MG63 (cell line): ENCODE results near the gene HDAC3. TPM values are rescaled to one million over a fixed set of nuclear protein-coding genes. Genes with fewer than 3 reads are reported as not detected.

ENCODE experiments used
- DNase-seq: peaks from one replicate; pipeline ENCODE4 v3.0.0-alpha.2; 2020
- H3K27me3 ChIP-seq: fragments of 250-450 bp; sonication (Bioruptor Pico); 2 replicates; pipeline ENCODE4 v1.5.1; 2020; ENCODE audit warnings: mild to moderate bottlenecking, moderate library complexity
- H3K36me3 ChIP-seq: fragments of 250-450 bp; sonication (Bioruptor Pico); 2 replicates; pipeline ENCODE4 v1.5.1; 2020; ENCODE audit warnings: mild to moderate bottlenecking, moderate library complexity
- H3K4me3 ChIP-seq: fragments of 250-450 bp; sonication (Bioruptor Pico); 2 replicates; pipeline ENCODE4 v1.5.1; 2020; ENCODE audit warnings: mild to moderate bottlenecking, moderate library complexity
- H3K9me3 ChIP-seq: fragments of 250-450 bp; sonication (Bioruptor Pico); 2 replicates; pipeline ENCODE4 v1.5.1; 2020; ENCODE audit warnings: mild to moderate bottlenecking, moderate library complexity
- total RNA-seq: library from RNA; depleted of rRNA; stranded (reverse); fragments of >200 nt; shearing (Covaris generic); gene quantifications from 2 replicates; pipeline ENCODE4 v1.2.3, GENCODE V29; 2014; ENCODE audit warnings: low replicate concordance

The HDAC3 gene
- total RNA-seq, 1 experiment from 2014 or later = 169 TPM

GRCh38 chr5:141646026-141646425, 9.4 kb upstream of the HDAC3 start:
- DNase-seq = no peak
- H3K4me3 ChIP-seq = no peak overlapping the region
- H3K27me3 ChIP-seq = no peaks in the 10 kb centered on the region; the same call in 1 of the 2 replicates
- no peaks in the 10 kb centered on the region for H3K9me3 ChIP-seq
- H3K36me3 ChIP-seq = peaks cover 7% of the 10 kb centered on the region

GRCh38 chr5:141641634-141642267, 5.1 kb upstream of the HDAC3 start:
- peaks cover 10% of the 10 kb centered on the region; the same call in 1 of the 2 replicates for H3K36me3 ChIP-seq
- H3K9me3 ChIP-seq = no peaks in the 10 kb centered on the region
- H3K27me3 ChIP-seq = no peaks in the 10 kb centered on the region
- DNase-seq = peak; percentile 43
- H3K4me3 ChIP-seq = no peak overlapping the region

GRCh38 chr5:141640698-141641097, 4.0 kb upstream of the HDAC3 start:
- no peaks in the 10 kb centered on the region for H3K9me3 ChIP-seq
- no peak for DNase-seq
- no peak overlapping the region for H3K4me3 ChIP-seq
- peaks cover 10% of the 10 kb centered on the region for H3K36me3 ChIP-seq
- no peaks in the 10 kb centered on the region; the same call in 1 of the 2 replicates for H3K27me3 ChIP-seq

GRCh38 chr5:141640051-141640415, 3.4 kb upstream of the HDAC3 start:
- Histone ChIP-seq H3K36me3 (peaks cover 11% of the 10 kb centered on the region), H3K27me3 (no peaks in the 10 kb centered on the region; the same call in 1 of the 2 replicates), H3K4me3 (no peak overlapping the region), H3K9me3 (no peaks in the 10 kb centered on the region)
- no peak for DNase-seq

- Histone ChIP-seq H3K4me3 (no peak overlapping the region), H3K9me3 (no peaks in the 10 kb centered on the region), H3K27me3 (no peaks in the 10 kb centered on the region; the same call in 1 of the 2 replicates), H3K36me3 (peaks cover 16% of the 10 kb centered on the region)
- no peak for DNase-seq
Observed at GRCh38 chr5:141639357-141640050, 2.9 kb upstream of the HDAC3 start.

GRCh38 chr5:141638771-141639170, 2.1 kb upstream of the HDAC3 start:
- no peak overlapping the region for H3K4me3 ChIP-seq
- peaks cover 24% of the 10 kb centered on the region for H3K36me3 ChIP-seq
- no peak for DNase-seq
- H3K27me3 ChIP-seq = no peaks in the 10 kb centered on the region; the same call in 1 of the 2 replicates
- no peaks in the 10 kb centered on the region for H3K9me3 ChIP-seq

GRCh38 chr5:141637767-141638419, 1.2 kb upstream of the HDAC3 start:
- Histone ChIP-seq H3K4me3 (peak overlapping the region; percentile 99), H3K9me3 (no peaks in the 10 kb centered on the region), H3K27me3 (no peaks in the 10 kb centered on the region; the same call in 1 of the 2 replicates), H3K36me3 (peaks cover 30% of the 10 kb centered on the region)
- peak; percentile 43 for DNase-seq

GRCh38 chr5:141637123-141637766, 596 bp upstream of the HDAC3 start:
- peak overlapping the region; percentile 99 for H3K4me3 ChIP-seq
- no peaks in the 10 kb centered on the region for H3K9me3 ChIP-seq
- peaks cover 37% of the 10 kb centered on the region for H3K36me3 ChIP-seq
- DNase-seq = peak; percentile 38
- no peaks in the 10 kb centered on the region; the same call in 1 of the 2 replicates for H3K27me3 ChIP-seq

GRCh38 chr5:141636106-141636412, 590 bp downstream of the HDAC3 start:
- no peak for DNase-seq
- no peaks in the 10 kb centered on the region; the same call in 1 of the 2 replicates for H3K27me3 ChIP-seq
- peak overlapping the region; percentile 99 for H3K4me3 ChIP-seq
- no peaks in the 10 kb centered on the region for H3K9me3 ChIP-seq
- peaks cover 46% of the 10 kb centered on the region for H3K36me3 ChIP-seq

GRCh38 chr5:141635646-141636045, 1.0 kb downstream of the HDAC3 start:
- no peaks in the 10 kb centered on the region; the same call in 1 of the 2 replicates for H3K27me3 ChIP-seq
- no peaks in the 10 kb centered on the region for H3K9me3 ChIP-seq
- H3K36me3 ChIP-seq = peaks cover 49% of the 10 kb centered on the region
- DNase-seq = no peak
- peak overlapping the region; percentile 99 for H3K4me3 ChIP-seq

- Histone ChIP-seq H3K9me3 (no peaks in the 10 kb centered on the region), H3K36me3 (peaks cover 58% of the 10 kb centered on the region), H3K27me3 (no peaks in the 10 kb centered on the region; the same call in 1 of the 2 replicates), H3K4me3 (no peak overlapping the region; the same call in 1 of the 2 replicates)
- DNase-seq = no peak
Observed at GRCh38 chr5:141634720-141635119, 1.9 kb downstream of the HDAC3 start.

- Histone ChIP-seq H3K27me3 (no peaks in the 10 kb centered on the region; the same call in 1 of the 2 replicates), H3K4me3 (no peak overlapping the region), H3K36me3 (peaks cover 61% of the 10 kb centered on the region), H3K9me3 (no peaks in the 10 kb centered on the region)
- no peak for DNase-seq
Observed at GRCh38 chr5:141633871-141634561, 2.6 kb downstream of the HDAC3 start.

- H3K27me3 ChIP-seq = no peaks in the 10 kb centered on the region; the same call in 1 of the 2 replicates
- peaks cover 75% of the 10 kb centered on the region for H3K36me3 ChIP-seq
- DNase-seq = no peak
- no peak overlapping the region for H3K4me3 ChIP-seq
- H3K9me3 ChIP-seq = no peaks in the 10 kb centered on the region
Observed at GRCh38 chr5:141632650-141633049, 4.0 kb downstream of the HDAC3 start.

GRCh38 chr5:141630570-141631140, 6.0 kb downstream of the HDAC3 start:
- no peak for DNase-seq
- H3K36me3 ChIP-seq = peaks cover 90% of the 10 kb centered on the region

GRCh38 chr5:141628175-141628788, 8.4 kb downstream of the HDAC3 start:
- no peak for DNase-seq
- Histone ChIP-seq H3K36me3 (peaks cover 90% of the 10 kb centered on the region), H3K4me3 (no peak overlapping the region), H3K27me3 (no peaks in the 10 kb centered on the region), H3K9me3 (no peaks in the 10 kb centered on the region)

More at GRCh38 chr5:141630570-141631140, 6.0 kb downstream of the HDAC3 start:
- Histone ChIP-seq H3K9me3 (no peaks in the 10 kb centered on the region), H3K27me3 (no peaks in the 10 kb centered on the region), H3K4me3 (no peak overlapping the region)

GRCh38 chr5:141623611-141624010, 13.0 kb downstream of the HDAC3 start:
- no peak for DNase-seq
- H3K9me3 ChIP-seq = no peaks in the 10 kb centered on the region
- H3K4me3 ChIP-seq = no peak overlapping the region
- peaks cover 79% of the 10 kb centered on the region for H3K36me3 ChIP-seq
- H3K27me3 ChIP-seq = no peaks in the 10 kb centered on the region
